OCI-LY1 (cell line): ENCODE results near the gene C16orf89.

ENCODE experiments used
- CTCF ChIP-seq: fragments of 200-600 bp; sonication (generic), shearing (Covaris generic); IDR thresholded peaks from 2 replicates; pipeline ENCODE4 v1.5.1; 2017; ENCODE audit warnings: mild to moderate bottlenecking, antibody characterized with exemption, low read length, moderate library complexity, mixed read lengths
- EZH2 ChIP-seq: fragments of 200-600 bp; sonication (generic), shearing (Covaris generic); IDR thresholded peaks from 2 replicates; pipeline ENCODE4 v1.8.0; 2017; ENCODE audit warnings: borderline replicate concordance, mixed run types, mild to moderate bottlenecking, antibody characterized with exemption, low read length, moderate library complexity, mixed read lengths

- TF ChIP-seq CTCF (no peak), EZH2 (no peak)
Measured at GRCh38 chr16:5071341-5071680, 5.6 kb upstream of the C16orf89 start.
